ENCODE data around the gene HEXIM2.

- no peak for TF ChIP-seq CTCF (conservative IDR thresholded peaks at IDR 0.05; ENCODE audit: low read depth, low read length)
- TF ChIP-seq EZH2phosphoT487 (IDR thresholded peaks at IDR 0.05; ENCODE audit: borderline replicate concordance, low read length), result no peak
- no peak for TF ChIP-seq EZH2 (IDR thresholded peaks at IDR 0.05; ENCODE audit: low read length, unreplicated experiment)
Measured at GRCh38 chr17:45162025-45162687, 481 bp downstream of the HEXIM2 start.

All from PC-3 (cell line).